GM21825 (cell line): ENCODE measurements around the gene CAMK2D.
A peak's percentile ranks its signal among the peaks of the same experiment; 100 is the strongest.

ENCODE experiments used
- ATAC-seq: cut with Tn5 transposase; IDR thresholded peaks from one replicate; pipeline ENCODE4 v1.9.1; 2021; ENCODE audit warnings: mild to moderate bottlenecking, moderate library complexity; ENCODE audit not compliant: unreplicated experiment

The CAMK2D gene

DNA sequence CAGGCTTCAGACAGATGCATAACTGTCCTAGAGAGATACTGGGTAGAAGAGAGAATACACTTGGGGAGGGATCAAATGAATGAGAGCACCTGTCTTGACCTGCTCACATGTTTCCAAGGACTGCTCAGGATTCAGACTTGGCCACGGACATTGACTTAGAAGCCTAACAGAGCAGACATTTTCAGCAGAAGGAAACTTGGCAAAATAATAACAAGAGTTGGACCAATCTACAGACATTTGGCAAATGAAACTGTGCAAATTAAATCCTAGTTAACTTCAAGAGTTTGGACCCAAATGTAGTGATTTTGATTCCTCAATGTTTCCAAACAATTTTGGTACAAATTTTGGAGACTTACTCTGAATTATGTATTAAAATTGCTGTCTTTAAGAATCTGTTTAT, 223.9 kb downstream of the CAMK2D start:
- no peak for ATAC-seq

DNA sequence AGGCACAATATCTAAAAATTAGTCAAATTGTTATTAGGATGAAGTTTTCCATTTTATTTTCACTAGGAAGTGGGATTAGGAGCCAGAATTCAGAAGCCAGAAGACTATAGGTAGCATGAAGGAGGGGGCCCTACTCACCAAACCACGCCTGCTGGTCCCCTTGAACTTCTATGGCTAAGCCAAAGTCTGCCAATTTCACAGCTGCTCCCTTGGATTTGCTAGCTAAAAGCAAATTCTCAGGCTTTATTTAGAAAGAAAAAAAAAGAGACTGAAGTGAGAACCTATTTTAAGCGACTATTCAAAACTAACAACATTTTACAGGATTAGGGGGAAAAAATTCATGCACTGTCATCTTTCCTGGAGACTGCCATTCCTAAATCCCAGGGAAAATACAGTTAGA, 224.3 kb downstream of the CAMK2D start:
- no peak for ATAC-seq

DNA sequence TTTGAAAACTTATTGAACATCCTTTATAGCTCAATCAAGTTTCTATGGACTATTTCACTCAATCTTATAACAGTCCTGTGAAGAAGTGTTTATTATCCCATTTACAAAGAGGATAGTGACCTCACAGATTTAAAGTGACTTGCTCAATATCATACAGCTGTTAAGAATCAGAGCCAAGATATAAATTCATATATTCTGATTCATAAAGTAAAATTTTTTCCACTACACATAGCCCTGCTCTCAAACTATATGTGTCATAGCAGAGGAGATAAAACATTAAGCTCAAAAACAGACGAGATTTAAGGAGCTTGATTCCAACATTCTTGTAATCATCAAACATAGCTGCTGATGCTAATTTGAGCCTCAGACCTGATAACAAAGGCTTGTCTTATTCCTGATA, 226.8 kb downstream of the CAMK2D start:
- no peak for ATAC-seq

DNA sequence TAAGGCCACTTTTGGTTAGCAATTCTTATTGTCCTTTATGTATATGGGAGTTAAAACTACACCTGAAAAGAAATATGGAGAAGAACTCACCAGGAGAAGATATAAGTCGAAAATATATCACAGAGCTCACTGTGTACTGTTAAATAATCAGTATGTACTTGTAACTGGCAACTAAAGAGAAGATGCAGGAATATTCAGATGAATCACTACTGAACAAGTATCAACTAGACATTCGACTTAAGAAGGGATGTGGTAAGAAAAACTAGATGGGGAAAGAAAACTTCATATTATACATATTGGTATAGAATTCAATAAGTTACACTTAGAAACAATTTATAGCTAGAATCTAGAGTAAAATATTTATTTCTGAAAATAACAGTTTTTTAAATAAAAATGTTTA, 230.0 kb downstream of the CAMK2D start:
- ATAC-seq = no peak

DNA sequence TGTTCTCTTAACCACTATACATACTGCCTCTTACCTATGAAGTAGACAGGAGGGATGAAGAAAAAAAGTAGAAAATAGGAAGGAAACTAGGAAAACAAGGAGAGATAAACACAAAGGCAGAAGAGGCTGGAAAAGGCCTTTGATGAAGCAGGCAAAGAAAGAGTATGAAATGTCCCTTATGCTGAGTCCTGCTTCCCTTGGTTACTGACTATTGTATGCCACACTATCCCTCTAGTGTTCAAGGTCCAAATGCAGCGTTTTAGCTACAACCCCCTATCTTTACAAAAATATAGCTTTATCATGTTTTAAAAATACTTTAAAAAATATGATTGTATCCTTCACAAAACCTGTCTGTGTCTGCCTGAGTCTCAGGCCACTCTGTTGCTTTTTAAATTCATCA, 233.1 kb downstream of the CAMK2D start:
- no peak for ATAC-seq

DNA sequence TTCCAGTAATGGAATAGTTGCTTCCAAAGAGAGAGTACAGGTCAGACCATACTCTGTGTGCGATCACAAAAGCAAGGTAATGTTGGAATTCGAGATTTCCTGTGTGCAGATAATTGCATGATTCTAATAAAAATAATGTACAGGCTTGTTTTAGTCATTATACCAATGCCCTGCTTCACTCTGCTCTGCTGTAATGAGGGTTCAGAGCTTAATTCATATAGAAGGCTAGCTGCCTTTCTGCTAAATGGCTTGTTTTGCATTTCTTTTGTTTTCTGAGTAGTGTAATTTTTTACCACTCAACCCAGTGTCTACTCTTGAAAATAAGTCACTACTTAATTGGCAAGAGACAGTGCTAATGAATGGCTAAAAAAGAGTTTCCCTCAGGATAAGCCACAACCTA, 236.0 kb downstream of the CAMK2D start:
- ATAC-seq = no peak

DNA sequence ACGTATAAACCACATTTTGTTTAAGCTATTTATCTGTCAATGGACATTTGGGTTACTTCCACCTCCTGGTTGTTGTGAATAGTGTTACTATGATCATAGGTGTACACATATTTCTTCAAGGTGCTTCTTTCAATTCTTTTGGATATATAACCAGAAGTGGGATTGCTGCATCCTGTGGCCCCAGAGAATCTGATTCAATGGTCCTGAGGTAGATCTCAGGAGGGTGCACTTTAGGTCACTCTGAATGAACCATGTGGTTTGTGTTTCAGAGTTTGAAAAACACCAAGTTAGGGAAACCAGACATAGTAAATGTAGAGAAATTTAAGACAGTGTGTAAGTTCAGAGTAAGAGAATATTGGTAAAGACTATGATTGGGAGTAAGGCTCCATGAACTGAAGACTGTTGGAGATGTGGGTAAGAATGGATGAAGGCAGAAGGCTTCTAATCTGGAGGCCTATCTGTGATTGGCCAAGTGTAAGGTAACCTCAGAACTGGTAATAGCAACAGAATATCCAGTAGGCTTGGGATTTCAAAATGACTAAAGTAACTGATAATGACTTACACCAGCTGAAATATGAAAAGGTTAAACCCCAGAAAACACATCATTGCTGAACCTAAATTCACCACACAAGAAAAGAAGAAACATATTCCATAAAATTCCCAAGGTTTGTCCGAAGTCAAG, 236.9 kb downstream of the CAMK2D start:
- ATAC-seq = peak; percentile 43

DNA sequence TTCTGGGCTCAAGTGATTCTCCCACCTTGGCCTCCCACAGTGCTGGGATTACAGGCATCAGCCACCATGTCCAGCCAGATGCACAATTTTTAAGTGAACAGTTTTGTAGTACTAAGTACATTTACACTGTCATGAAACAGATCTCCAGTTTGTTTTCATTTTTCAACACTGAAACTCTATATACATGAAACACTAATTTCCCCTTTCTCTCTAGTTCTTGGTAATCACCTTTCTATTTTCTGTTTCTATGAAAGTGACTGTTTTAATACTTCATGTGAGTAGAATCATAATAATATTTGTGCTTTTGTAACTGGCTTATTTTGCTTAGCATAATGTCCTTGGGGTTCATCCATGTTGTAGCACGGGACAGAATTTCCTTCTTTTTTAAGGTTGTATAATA, 237.4 kb downstream of the CAMK2D start:
- ATAC-seq = peak; percentile 83

DNA sequence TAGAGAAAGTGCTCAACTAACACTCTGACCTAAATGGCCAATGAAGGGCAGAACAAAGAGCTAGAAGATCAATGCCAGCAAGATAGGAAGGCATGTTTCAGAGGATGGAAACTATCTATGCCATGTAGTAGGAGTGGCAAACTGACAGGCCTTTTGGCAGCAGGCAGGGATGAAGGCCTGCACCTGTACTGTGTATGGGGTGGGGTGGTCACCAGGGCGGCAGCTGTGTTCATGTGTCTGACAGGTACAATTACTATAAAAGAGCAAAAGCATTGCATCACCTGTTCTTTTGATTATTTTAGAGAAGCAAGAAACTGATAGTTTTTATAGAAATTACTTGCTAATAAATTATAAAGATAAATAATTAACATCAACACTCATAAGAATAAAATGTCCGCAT, 239.1 kb downstream of the CAMK2D start:
- ATAC-seq = no peak

DNA sequence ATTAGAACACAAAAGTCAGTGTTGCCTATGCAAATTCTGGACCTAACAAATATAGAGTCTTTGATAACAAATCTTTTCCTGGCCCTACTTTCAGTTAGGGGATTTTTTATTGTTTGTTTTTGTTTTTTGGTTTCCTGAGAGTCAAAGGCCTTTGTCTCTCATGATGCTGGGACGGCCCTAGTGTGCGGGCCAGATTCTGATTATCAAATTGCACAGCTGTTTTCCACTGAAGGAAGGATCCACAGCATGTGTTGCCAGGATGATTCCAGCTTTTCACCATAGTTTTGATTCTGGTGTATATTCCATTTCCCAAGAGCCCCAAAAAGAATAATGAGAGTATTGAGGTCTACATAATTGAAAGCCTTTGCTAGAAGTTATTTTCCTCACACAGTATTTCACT, 248.2 kb downstream of the CAMK2D start:
- ATAC-seq = no peak

DNA sequence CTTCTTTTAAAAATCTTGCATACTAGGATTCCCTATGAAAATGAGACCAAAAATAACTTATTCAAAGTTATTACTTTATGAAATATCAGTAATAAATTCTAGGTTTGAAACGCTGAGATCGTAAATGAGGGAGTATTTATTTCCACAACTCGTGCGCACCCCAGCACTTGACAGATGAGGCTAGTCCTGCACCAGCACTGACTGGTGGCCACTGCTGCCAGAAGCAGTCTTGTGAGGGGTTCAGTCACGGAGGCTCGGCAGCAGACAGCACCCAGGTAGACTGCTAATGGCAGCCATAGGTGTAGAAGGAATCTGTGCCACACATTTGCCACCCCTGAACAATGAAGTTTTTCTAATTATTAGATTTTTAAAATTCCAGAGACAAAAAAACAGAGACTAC, 248.7 kb downstream of the CAMK2D start:
- ATAC-seq = no peak

DNA sequence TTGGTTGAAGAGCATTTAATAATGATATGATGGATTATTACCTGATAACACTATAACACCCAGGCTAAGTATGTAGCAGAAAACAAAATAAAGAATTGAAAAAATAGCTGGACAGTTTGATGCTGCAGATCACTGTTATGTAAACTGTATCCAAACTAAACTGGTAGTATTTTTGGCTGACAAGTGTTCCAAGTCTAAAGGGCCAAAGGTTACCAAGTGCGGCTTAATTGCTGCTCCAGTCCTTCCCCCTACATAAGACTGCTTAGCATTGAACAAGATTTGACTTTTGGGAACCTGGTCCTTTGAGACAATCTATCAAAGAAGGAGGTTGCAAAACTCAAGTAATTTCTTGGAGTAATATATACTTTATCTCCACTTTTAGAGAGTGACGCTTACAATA, 249.6 kb downstream of the CAMK2D start:
- no peak for ATAC-seq

DNA sequence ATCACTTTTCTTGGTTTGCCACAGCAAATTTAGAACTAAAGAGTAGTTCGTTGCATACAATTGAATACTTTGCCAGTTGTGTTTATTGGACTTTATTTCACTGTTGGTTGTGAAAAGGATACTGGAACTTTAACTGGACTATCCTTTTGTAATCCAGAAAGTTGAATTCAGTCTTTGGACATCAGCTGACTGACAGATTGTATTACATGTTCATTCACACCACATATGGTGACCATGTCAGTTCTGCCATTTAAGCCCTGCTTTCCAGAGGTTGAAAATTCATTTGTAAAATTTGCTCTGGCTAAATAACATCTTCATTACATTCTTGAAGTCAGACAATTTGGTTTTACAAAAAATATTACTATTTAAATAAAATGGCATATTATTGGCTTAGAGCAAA, 251.7 kb downstream of the CAMK2D start:
- no peak for ATAC-seq

DNA sequence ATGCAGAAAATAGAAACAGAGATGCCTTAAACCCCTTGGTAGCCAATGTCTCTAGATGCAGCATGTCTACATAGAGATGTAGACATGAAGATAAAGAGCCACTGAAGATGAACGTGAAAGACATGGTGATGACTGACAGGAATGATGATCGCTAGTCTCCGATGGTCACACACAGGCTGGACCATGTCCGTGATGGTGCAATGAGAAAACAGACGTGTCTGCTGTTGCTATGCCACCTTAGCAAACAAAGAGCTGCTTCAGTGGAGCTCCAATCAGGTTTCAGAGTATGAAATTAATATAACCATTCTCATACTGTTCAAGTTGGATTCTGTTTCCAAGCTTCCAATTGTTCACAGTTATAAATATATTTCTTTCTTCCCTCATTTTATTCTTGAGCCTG, 256.5 kb downstream of the CAMK2D start:
- ATAC-seq = no peak

DNA sequence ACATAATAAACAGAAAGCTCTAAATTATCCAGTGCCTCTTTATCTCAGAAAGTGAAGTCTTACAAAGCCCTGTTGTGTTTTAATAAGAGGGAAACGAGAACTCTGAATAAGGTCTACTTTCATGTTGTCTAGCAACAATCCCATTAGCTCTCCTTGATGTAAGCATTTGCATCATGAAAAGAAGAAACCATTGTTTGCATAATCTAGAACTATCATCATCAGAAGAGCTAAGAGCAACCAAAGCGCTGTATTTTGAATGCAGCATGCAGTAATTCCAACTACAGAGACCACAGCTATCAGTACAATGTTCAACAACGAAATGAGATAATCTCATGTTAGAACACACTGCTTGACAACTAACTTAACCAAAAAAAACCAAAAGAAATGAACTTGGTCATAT, 257.1 kb downstream of the CAMK2D start:
- no peak for ATAC-seq

DNA sequence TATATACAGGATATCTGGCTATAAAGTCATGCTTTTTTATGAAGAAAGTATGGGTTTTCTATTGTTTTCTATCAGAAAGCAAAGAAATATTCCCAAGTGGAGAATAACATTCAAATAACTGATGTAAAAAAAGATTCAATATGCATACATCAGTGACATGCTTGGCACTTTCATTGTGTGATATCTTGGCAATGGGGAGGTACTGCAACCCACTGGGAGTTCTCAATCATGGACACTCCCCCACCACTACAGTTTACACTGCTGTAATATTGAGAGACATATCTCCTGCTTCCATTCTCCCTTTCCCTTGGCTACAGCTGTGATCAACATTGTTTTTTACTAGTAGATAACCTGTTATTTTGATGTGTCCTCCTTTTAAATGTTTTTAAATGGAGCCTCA, 257.8 kb downstream of the CAMK2D start:
- no peak for ATAC-seq

DNA sequence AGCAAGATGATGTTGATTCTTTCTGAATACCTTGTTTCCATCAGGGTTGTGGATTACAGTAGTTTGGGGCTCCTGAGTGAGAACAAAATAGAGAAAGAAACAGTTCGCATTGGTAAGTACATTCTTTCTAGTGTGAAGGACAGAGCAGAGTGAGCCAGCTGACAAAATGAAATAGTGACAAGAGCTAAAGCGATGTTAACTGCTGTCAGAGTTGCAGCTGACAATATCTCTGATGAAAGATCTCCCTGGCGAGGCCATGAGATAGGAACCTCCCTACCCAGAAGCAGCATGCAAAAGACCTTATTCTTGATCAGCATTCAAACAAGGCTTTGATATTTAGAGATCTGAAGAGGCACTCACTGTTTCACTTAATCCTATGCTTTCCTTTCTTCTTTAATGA, 258.6 kb downstream of the CAMK2D start:
- no peak for ATAC-seq

DNA sequence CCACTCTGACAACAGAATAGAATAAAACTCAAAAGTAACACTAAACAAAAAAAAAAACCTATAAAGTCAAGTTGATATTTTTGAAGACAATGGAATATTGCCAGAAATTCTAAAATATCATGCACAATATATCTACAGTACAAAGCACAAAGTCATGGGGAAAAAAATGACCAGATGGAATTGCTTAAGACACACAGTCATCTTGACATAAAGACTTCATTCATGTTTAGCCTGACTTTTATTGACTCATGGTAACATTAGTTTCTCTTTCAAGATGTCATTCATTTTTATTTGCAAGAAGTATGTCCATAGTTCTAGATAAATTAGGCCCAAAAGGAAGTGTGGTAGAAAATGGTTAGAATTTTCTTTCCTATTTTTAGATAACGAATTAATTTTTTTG, 259.1 kb downstream of the CAMK2D start:
- no peak for ATAC-seq

DNA sequence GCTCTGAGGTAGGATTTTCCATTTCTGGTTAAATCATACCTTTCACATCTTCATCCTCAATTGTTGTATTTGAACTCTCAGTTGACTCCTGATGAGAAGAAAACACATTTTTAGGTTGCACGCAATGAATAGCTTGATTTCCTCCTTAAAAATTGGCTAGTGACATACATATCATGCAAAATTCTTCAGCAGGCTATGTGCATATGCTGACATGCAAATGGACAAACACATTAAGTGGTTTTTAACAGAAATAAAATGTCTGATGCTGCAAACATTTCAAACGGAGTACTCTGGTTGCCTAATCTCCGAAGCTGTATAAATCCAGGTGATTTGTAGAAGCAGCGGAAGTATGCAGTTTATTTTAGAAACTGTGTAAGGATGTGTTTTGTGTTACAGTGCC, 261.1 kb downstream of the CAMK2D start:
- ATAC-seq = no peak

DNA sequence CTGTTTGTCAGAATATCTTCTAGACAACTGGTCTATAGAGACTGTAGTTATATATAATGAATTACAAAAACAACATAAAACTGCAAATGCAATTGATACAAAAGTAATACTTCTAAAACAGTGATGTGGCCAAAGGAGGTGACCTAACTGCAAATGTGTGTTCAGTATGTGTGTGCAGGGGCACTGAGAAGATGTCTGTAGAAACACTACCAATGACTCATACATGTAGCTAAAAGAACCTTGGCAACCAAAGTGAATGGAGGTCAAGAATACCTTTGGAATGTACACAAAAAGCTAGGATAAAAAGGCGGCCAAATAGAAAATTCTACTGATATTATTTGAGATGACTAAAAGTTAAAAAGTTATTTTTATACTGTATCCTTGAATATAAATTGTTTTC, 261.8 kb downstream of the CAMK2D start:
- ATAC-seq = no peak

DNA sequence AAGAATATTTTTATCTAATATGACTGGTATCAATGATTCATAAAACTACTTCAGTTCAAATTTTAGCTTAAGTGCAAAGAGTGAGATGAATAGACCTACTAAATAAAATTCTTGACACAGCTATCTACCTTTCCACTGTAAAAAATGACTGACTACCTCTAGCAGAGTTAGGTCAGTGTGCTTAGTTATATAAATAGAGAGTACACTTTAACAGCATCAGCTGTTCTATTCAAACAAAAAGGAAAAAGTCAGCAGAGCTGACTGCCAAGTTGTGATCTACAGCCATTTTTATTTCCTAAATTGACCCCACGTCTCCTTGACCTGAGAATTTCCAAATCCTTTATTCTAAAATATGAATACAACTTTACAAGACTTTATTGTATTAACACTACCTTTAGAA, 262.4 kb downstream of the CAMK2D start:
- no peak for ATAC-seq

DNA sequence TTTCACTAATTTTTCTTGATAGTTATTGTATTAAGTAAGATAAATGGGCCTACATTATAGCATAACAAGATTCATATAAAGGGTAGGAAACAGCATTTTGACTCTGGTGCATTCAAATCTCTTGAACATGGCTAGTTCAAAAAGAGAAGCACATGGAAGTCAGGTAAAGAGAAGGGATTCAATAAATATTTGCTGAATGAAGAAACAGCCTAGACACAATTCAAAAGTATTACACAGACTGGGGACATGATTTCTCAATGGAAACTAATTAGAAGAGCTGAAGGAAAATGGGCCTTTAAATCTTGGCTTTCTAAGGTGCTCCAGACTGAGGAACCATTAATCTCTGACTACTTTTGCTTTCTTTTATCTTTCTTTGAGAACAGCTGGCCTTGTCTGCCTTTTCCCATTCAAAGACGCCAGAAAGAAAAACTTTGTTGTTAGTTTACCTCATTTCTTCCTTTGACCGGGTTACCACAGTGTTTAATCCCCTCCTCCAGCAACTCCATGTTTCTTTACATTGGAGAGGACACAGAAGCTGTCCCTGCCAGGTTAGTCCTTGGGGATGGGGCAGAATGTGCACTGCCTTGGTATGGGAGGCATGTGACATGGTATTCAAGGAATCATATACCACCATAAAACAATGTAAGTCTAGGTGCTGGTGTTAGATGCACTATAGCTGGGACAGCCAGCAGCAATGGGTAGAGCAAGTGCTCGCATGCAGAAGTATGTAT, 264.2 kb downstream of the CAMK2D start:
- no peak for ATAC-seq

DNA sequence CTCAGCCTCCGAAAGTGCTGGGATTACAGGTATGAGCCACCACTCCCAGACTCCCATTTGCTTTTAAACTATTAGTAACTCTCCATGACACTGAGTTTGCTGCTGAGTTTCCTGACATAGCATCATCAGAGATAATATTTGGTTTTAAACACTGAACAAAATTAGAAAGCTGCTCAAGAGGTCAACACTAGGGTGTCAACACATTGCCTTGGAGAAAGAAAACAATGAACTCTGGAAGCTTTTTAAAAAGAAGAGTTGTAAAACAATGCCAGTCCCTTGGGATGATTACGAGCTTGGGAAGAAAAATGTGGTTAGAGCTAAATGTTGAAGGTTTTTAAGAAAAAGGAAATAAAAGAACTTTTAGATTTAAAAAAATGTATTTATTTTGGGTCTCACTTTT, 264.8 kb downstream of the CAMK2D start:
- ATAC-seq = no peak
